Measurements from ENCODE around the gene CENPX. TPM values are rescaled to one million over a fixed set of nuclear protein-coding genes. Genes with fewer than 3 reads are reported as not detected.

CENPX gene
- total RNA-seq, 1 donor from 2014 or later, result 22.8 TPM

GRCh38 chr17:82029391-82029790, 6.7 kb upstream of the CENPX start:
- DNase-seq (ENCODE audit: low spot score), result no peak
- intact Hi-C loops (cut with DNase I), result no loop called here

DNA sequence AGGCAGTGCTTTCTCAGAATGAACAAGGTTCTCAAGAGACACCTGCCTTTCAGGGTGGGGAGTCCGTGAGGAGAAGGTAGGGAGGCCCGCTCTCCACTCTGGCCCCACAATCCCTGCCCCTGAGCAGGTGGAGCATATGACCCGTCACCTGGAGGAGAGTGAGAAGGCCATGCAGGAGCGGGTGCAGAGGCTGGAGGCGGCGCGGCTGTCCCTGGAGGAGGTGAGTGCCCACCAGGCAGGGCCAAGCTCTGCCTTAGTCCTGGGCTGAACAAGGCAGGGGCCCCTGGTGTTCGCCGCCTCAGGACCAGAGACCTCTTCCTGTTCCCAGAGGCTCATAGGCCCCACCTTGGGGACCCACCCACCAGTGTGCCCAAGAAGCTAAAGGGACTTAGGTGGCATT, 6.3 kb upstream of the CENPX start:
- no peak for DNase-seq (ENCODE audit: low spot score)
- intact Hi-C loops (cut with DNase I), result no loop called here

DNA sequence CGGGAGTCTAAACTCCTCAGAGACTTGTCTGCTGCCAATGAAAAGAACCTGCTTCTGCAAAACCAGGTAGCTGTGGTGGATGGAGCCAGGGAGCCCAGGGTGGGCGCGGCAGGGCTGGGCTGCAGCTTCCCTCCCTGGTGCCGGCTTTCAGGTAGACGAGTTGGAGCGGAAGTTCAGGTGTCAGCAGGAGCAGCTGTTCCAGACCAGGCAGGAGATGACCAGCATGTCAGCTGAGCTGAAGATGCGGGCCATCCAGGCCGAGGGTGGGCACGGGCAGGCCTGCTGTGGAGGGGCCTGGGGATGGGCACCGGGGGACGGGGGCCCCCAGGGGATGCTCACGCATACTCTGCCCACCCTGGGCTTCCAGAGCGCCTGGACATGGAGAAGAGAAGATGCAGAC, 5.6 kb upstream of the CENPX start:
- no peak for DNase-seq (ENCODE audit: low spot score)
- intact Hi-C loops (cut with DNase I), result no loop called here

- intact Hi-C loops (cut with DNase I), result no loop called here
- DNase-seq (ENCODE audit: low spot score), result no peak
Measured at GRCh38 chr17:82025401-82026107, 2.9 kb upstream of the CENPX start.

GRCh38 chr17:82024859-82025258, 2.2 kb upstream of the CENPX start:
- no peak for DNase-seq (ENCODE audit: low spot score)
- intact Hi-C loops (cut with DNase I), result loop anchor here (5.0 kb wide), 1 partner anchor 48 kb away; the partner anchor contains the start of gene ASPSCR1

DNA sequence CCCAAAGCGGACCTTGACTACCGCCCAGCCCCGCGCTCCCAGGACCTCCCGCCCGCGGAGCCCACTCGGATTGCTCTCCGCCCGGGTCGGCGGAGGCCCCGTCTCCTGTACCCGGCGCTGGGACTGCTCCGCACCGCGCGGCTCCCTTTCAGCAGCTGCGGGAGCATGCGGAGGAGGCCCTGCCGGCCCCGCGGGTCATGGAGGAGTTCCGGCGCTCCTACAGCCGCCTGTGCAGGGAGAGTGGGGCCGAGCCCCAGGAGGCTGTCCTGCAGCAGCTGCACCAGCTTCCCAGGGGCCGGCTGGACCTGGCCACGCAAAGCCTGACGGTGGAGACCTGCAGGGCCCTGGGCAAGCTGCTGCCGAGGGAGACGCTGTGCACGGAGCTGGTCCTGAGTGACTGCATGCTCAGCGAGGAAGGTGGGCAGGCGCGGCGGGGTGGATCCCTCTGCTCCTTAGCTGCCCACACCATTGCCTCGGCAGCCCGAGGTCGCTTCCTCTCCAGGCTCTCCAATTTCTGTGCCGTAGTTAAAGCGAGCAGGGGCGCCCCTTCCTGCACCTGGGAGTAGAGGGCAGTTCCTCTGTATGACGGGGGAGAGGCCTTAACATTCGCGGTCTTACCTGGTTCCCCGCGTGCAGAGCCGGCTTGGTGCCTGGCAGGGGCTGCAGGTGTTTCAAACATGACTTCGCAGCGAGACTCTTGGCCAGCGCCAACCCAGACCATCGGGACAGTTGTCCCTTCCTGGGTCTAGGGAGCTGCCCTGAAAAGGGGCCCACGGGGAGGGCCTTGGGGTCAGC, 966 bp upstream of the CENPX start:
- intact Hi-C loops (cut with DNase I), result loop anchor here (5.0 kb wide), 1 partner anchor 46 kb away; the partner anchor contains the start of gene ASPSCR1

DNA sequence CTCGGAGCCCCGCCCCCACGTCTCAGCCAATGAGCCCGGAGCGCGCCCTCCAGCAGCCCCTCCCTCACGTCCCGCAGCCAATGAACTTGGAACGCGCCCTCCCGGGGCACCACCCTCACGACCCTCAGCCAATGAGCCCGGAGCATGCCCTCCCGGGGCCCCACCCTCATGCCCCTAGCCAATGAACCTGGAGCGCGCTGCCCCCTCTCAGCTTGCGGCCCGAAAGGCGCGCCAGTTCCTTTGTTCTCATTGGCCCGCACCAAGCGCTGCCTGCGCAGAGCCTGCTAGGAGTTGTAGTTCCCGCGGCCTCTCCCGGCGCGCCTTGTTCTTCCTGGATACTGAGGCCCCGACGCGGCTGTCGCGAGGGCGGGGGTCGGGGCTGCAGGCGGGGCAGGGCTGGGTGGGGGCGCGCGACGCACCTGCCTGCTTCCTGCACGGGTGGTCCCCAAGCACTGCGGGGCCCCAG, 336 bp upstream of the CENPX start, which contains the start of gene LRRC45:
LRRC45 (plus strand) TSS at position 325 of the 466 bp plus-strand sequence. CDS start 339 bp downstream, outside the sequence.
- intact Hi-C loops (cut with DNase I), result loop anchor here (5.0 kb wide), 1 partner anchor 46 kb away; the partner anchor contains the start of gene ASPSCR1
- DNase-seq (ENCODE audit: low spot score), result peak; percentile 100

More for the DNA sequence above, 966 bp upstream of the CENPX start:
- DNase-seq (ENCODE audit: low spot score), result no peak

DNA sequence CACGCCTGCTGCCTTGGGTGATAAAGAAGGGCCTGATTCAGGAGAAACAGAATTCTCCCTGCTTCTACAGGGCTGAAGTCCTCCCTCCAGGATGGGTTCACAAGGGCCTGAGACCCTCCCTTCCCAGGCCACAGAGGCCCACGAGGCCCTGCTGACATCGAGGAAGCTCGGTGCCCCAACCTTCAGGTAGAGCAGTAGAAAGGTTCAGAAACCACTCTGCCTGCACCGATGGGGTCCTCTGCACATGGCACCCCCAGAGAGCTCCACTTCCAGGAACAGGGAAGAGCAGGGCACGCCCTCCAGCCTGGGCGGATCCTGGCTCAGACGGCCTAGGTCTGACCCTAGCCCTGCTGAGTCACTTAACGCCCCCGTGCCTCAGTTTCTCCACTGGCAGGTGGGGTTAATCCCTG, 773 bp downstream of the CENPX start:
- intact Hi-C loops (cut with DNase I), result loop anchor here (1.0 to 5.0 kb wide), 2 partner anchors 45 to 63 kb away; partner anchors contain the start of gene ASPSCR1
- DNase-seq (ENCODE audit: low spot score), result no peak

DNA sequence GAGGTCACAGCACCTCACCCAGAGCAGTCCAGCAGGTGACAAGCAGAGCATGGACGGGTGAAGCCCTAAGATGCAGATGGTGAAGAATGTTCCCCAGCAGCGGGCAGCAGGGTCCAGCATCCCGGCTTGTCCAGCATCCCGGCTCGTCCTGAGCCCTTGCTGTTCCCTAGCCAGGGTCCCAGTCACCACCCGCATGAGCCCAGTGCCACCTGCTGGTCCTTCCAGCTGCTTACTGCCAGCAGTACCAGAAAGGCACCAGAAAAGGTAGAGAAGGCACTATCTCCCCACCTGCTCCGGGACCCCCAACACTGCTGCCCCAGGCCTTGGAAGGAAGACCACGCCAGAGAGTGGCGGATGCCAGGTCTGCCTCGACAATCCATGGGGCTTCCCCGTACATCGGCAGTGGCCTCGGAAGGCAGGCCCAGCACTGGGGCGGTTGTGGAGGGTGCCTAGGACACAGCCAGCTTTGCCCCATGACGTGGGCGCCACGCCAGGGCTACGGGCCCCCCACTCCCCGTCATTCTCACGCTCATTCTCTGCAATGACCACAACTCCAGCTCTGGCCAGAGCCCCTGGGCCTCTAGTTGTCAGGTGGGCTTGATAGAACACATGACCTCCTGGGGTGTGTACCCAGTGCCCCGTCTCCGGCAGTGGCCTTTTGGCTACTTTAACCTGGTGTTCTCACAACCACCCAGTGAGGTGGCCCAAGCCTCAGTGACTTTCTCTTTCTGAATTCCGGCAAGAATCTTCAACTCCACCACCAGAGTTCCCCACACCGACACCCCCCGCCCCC, 1.4 kb downstream of the CENPX start:
- DNase-seq (ENCODE audit: low spot score), result peak; percentile 84
- intact Hi-C loops (cut with DNase I), result loop anchor here (1.0 to 5.0 kb wide), 2 partner anchors 44 to 62 kb away; partner anchors contain the start of gene ASPSCR1

DNA sequence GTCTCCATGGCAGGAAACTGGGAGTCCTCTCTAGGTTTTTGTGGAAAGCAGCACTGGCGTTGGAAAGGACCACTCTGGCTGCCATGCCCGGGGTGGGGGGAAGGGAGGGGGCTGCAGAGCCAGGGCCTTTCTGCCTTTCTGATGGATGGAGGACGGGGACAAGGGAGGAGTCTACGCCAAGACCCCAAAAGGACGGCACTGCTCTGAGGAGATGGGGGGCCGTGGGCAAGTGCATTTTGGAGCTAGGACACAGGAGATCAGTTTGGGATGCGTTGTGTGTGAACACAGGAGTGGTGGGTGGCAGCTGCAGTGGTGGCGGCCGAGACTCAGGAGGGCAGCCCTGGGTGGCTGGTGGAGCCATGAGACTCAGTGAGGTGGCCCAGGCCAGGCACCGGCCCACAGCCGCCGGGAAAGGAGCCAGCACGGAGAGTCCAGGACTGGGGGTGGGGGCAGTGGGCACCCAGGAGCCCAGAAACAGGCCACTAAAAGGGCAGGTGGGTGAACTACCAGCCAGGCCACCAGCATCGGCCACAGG, 2.0 kb downstream of the CENPX start:
- intact Hi-C loops (cut with DNase I), result loop anchor here (1.0 to 5.0 kb wide), 2 partner anchors 43 to 61 kb away; partner anchors contain the start of gene ASPSCR1
- no peak for DNase-seq (ENCODE audit: low spot score)

DNA sequence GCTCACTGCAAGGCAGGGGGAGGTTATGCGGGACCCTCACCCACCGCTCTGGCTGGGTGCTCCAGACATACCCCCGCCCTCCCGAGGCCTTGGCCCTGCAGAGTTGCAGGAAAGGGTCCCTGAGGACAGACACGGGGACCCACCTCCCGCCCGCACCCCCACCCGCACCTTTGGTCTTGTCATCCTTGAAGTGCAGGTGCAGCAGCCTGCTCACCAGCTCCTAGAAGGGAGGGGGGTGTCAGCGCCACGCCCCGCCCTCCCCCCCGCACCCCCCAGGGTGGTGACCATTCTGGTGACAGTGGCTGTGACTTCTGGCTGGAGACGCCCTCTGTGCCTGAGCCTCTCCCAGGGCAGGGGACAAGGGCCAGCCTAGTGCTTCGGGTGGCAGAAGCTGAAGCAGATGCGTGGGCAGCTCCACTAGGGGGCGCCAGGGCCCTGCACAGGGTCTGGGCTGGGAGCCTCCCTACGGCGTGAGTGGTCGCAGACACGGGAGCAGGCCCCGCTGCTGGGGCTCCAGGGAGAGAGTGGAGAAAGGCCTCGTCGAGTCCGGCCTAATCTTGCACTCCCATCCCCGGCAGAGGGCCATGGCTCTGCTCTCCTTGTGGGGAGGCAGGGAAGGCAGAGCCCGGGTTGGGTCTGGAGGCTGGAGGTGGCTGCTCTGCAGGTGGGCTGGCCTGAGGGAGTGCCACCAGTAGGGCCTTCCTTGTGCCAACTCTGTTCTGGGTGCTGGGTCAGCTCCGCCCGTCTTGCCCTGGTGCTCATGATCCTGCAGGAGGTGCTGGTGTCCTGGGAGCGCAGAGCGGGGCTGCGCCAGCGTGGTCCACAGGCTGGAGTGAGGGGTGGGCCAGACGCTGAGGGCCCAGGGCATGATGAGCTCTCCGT, 2.7 kb downstream of the CENPX start:
- DNase-seq (ENCODE audit: low spot score), result peak; percentile 84
- intact Hi-C loops (cut with DNase I), result loop anchor here (5.0 kb wide), 1 partner anchor 43 kb away; the partner anchor contains the start of gene ASPSCR1

DNA sequence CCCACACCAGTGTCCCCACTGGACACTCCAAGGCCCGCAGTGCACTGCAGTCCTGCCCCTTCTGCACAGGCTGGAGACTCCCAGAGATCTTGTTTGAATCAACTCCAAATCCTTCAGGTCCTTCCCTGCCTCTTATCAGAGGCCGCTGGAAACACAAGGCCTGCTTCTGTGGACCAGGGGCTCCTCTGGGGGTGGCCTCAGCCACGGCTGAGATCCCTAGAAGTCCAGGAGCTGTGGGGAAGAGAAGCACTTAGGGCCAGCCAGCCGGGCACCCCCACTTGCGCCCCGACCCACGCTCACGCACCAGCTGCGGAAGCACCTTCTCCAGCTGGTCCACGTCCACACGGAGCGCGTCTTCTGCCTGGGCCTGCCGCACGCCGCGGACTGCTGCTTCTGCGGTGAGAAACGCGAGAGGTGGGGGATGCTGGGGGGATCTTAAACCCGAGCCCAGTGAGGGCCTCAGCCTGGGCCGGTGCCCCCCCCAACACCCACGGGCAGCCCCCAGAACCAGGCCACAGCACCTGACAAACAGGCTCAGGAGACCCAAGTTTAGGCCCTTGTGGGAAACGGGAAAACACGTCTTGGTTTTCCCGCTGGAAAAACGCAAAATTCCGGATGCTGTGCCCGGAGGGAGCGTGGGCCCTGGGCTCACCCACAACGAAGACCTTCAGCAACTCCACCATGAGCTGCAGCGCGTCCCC, 3.5 kb downstream of the CENPX start:
- DNase-seq (ENCODE audit: low spot score), result no peak
- intact Hi-C loops (cut with DNase I), result no loop called here

GRCh38 chr17:82018152-82018988, 4.3 kb downstream of the CENPX start:
- DNase-seq (ENCODE audit: low spot score), result no peak
- intact Hi-C loops (cut with DNase I), result no loop called here

DNA sequence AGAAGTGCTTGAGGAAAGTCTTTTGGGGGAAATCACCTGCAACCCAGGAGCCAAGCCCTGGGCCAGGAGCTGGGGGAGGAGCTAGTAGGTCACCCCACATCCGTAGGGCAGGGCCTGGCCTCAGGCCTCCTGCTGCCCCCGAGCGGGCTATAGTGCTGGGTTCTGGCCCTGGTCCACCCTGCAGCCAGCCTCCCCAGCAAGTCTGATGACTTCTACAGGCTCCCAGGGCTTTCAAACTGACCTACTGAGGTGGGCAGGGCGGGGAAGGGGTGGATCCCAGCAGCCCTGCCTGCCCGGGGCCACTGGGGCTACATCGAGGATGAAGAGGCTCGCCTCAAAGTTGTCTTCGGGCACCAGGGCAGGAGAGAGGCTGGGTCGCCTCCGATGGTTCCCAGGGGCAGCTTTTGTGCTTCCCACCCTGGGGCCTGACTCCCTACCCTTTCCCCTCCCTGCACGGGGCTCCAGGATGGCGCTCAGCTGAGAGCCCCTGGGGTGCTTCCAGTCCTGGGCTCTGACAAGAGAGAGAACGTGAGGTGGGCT, 5.0 kb downstream of the CENPX start:
- intact Hi-C loops (cut with DNase I), result no loop called here
- no peak for DNase-seq (ENCODE audit: low spot score)

- intact Hi-C loops (cut with DNase I), result no loop called here
- DNase-seq (ENCODE audit: low spot score), result no peak
Measured at GRCh38 chr17:82016875-82017459, 5.7 kb downstream of the CENPX start.
